Trophoblast cell (in vitro differentiated cells and primary cell): Measurements from ENCODE around the gene DLGAP4.
A peak's percentile ranks its signal among the peaks of the same experiment; 100 is the strongest.

ENCODE experiments used
- DNase-seq, 2 donors: peaks; one replicate each; pipeline ENCODE4 v3.0.0-alpha.2; 2016
- H2AFZ ChIP-seq: 2 replicates; pipeline ENCODE4 v1.6.1; 2013; ENCODE audit warnings: low read length, moderate library complexity, mild to moderate bottlenecking; ENCODE audit not compliant: insufficient read depth, poor library complexity
- H2AK5ac ChIP-seq: 2 replicates; pipeline ENCODE4 v1.6.1; 2013; ENCODE audit warnings: mild to moderate bottlenecking, low read length
- H2BK120ac ChIP-seq: 2 replicates; pipeline ENCODE4 v1.6.1; 2013; ENCODE audit warnings: low read length, mild to moderate bottlenecking, moderate library complexity; ENCODE audit not compliant: insufficient read depth, poor library complexity
- H2BK12ac ChIP-seq: 2 replicates; pipeline ENCODE4 v1.6.1; 2013; ENCODE audit warnings: mild to moderate bottlenecking, low read length, moderate library complexity
- H2BK5ac ChIP-seq: 2 replicates; pipeline ENCODE4 v1.6.1; 2013; ENCODE audit warnings: low read length, low read depth, moderate library complexity, mild to moderate bottlenecking; ENCODE audit not compliant: poor library complexity
- H3K14ac ChIP-seq: 2 replicates; pipeline ENCODE4 v1.6.1; 2013; ENCODE audit warnings: mild to moderate bottlenecking, low read length
- H3K18ac ChIP-seq: 2 replicates; pipeline ENCODE4 v1.6.1; 2013; ENCODE audit warnings: mild to moderate bottlenecking, low read length
- H3K23ac ChIP-seq: 2 replicates; pipeline ENCODE4 v1.6.1; 2013; ENCODE audit warnings: low read length
- H3K27ac ChIP-seq: 2 replicates; pipeline ENCODE4 v1.5.1; 2013; ENCODE audit warnings: low read depth, mild to moderate bottlenecking, inconsistent platforms, low read length, moderate library complexity
- H3K27me3 ChIP-seq: 2 replicates; pipeline ENCODE4 v1.6.1; 2013; ENCODE audit warnings: inconsistent platforms, mild to moderate bottlenecking, low read length, moderate library complexity; ENCODE audit not compliant: insufficient read depth
- H3K36me3 ChIP-seq, 2 experiments: 1 replicate in 1 of 2; 2 replicates in 1 of 2; pipeline ENCODE4 v1.6.1; 2013; ENCODE audit warnings: low read length in 2 of 2, mild to moderate bottlenecking in 2 of 2, moderate library complexity in 1 of 2; ENCODE audit not compliant: insufficient read depth in 2 of 2, control insufficient read depth in 1 of 2
- H3K4ac ChIP-seq: 2 replicates; pipeline ENCODE4 v1.6.1; 2013; ENCODE audit warnings: low read depth, mild to moderate bottlenecking, low read length, moderate library complexity
- H3K4me1 ChIP-seq, 2 experiments: 1 replicate in 1 of 2; 2 replicates in 1 of 2; pipeline ENCODE4 v1.6.1; 2013; ENCODE audit warnings: low read length in 2 of 2, mild to moderate bottlenecking in 2 of 2, moderate library complexity in 1 of 2; ENCODE audit not compliant: insufficient read depth in 2 of 2, control insufficient read depth in 1 of 2
- H3K4me2 ChIP-seq: 2 replicates; pipeline ENCODE4 v1.6.1; 2013; ENCODE audit warnings: inconsistent platforms, mild to moderate bottlenecking, low read length, moderate library complexity
- H3K4me3 ChIP-seq: 2 replicates; pipeline ENCODE4 v1.5.1; 2013; ENCODE audit warnings: mild to moderate bottlenecking, low read depth, low read length, inconsistent platforms
- H3K79me1 ChIP-seq: one replicate; pipeline ENCODE4 v1.6.1; 2013; ENCODE audit warnings: low read length
- H3K79me2 ChIP-seq: 2 replicates; pipeline ENCODE4 v1.6.1; 2013; ENCODE audit warnings: low read length, mild to moderate bottlenecking; ENCODE audit not compliant: control insufficient read depth, insufficient read depth, poor library complexity
- H3K9ac ChIP-seq: 2 replicates; pipeline ENCODE4 v1.6.1; 2013; ENCODE audit warnings: mild to moderate bottlenecking, low read length
- H3K9me3 ChIP-seq: 2 replicates; pipeline ENCODE4 v1.6.1; 2013; ENCODE audit warnings: low read depth, mild to moderate bottlenecking, control low read depth, inconsistent platforms, low read length; ENCODE audit not compliant: insufficient read depth
- H4K12ac ChIP-seq: 2 replicates; pipeline ENCODE4 v1.6.1; 2013; ENCODE audit warnings: low read depth, mild to moderate bottlenecking, low read length, moderate library complexity
- H4K8ac ChIP-seq: 2 replicates; pipeline ENCODE4 v1.6.1; 2013; ENCODE audit warnings: low read depth, mild to moderate bottlenecking, low read length, moderate library complexity
- H4K91ac ChIP-seq: one replicate; pipeline ENCODE4 v1.6.1; 2013; ENCODE audit warnings: low read depth, mild to moderate bottlenecking, low read length, moderate library complexity
- WGBS: extraction: QIAGEN DNeasy Blood & Tissue Kit; methylation state at CpG from one replicate; pipeline ENCODE4 v1.1.7; 2013; ENCODE audit warnings: missing lambda C conversion rate; ENCODE audit not compliant: insufficient read length, insufficient coverage; ENCODE audit errors: extremely low coverage; 5-methylcytosine and 5-hydroxymethylcytosine counted together

Gene DLGAP4

GRCh38 chr20:36275441-36276189 is 30.5 kb upstream of the DLGAP4 start:
- no peak overlapping the region for H3K4me2 ChIP-seq
- no peak overlapping the region for H3K14ac ChIP-seq
- H2BK12ac ChIP-seq, result no peak overlapping the region
- H4K12ac ChIP-seq, result no peak overlapping the region
- H3K23ac ChIP-seq, result no peak overlapping the region
- no peak for DNase-seq
- H2BK120ac ChIP-seq, result no peak overlapping the region
- no peak overlapping the region for H3K4me3 ChIP-seq
- no peaks in the 10 kb centered on the region for H3K9me3 ChIP-seq
- no peaks in the 10 kb centered on the region for H3K4me1 ChIP-seq
- no peak overlapping the region for H2AFZ ChIP-seq
- H3K4ac ChIP-seq, result no peak overlapping the region
- H3K79me1 ChIP-seq, result no peaks in the 10 kb centered on the region
- H3K18ac ChIP-seq, result no peak overlapping the region
- H4K8ac ChIP-seq, result no peak overlapping the region
- no peaks in the 10 kb centered on the region for H3K36me3 ChIP-seq
- H3K27me3 ChIP-seq, result no peaks in the 10 kb centered on the region
- no CpG with 5 or more reads among the region's 12 CpGs for WGBS
- H4K91ac ChIP-seq, result no peak overlapping the region
- H2AK5ac ChIP-seq, result no peak overlapping the region
- H2BK5ac ChIP-seq, result no peak overlapping the region
- H3K79me2 ChIP-seq, result no peaks in the 10 kb centered on the region
- H3K9ac ChIP-seq, result peak overlapping the region; percentile 15
- no peak overlapping the region for H3K27ac ChIP-seq

- H3K18ac ChIP-seq, result no peak overlapping the region
- no peaks in the 10 kb centered on the region for H3K36me3 ChIP-seq
- no peak for DNase-seq
- no peak overlapping the region for H4K12ac ChIP-seq
- no peak overlapping the region for H3K4me3 ChIP-seq
- no peaks in the 10 kb centered on the region for H3K79me1 ChIP-seq
- H3K9ac ChIP-seq, result no peak overlapping the region
- no peaks in the 10 kb centered on the region for H3K9me3 ChIP-seq
- H2BK120ac ChIP-seq, result no peak overlapping the region
- H3K14ac ChIP-seq, result no peak overlapping the region
- H2BK12ac ChIP-seq, result no peak overlapping the region
- no peak overlapping the region for H3K23ac ChIP-seq
- no peak overlapping the region for H3K4ac ChIP-seq
- H3K27ac ChIP-seq, result no peak overlapping the region
- H2AFZ ChIP-seq, result no peak overlapping the region
- H3K4me1 ChIP-seq, result no peaks in the 10 kb centered on the region
- H3K79me2 ChIP-seq, result no peaks in the 10 kb centered on the region
- H2AK5ac ChIP-seq, result no peak overlapping the region
- H4K8ac ChIP-seq, result no peak overlapping the region
- no peaks in the 10 kb centered on the region for H3K27me3 ChIP-seq
- H3K4me2 ChIP-seq, result no peak overlapping the region
- no CpG with 5 or more reads among the region's 9 CpGs for WGBS
- no peak overlapping the region for H2BK5ac ChIP-seq
- H4K91ac ChIP-seq, result no peak overlapping the region
These were observed 28.6 kb upstream of the DLGAP4 start for GRCh38 chr20:36277546-36277945.

GRCh38 chr20:36279362-36279761 is 26.8 kb upstream of the DLGAP4 start:
- Histone ChIP-seq H2BK120ac (no peak overlapping the region), H3K14ac (no peak overlapping the region), H3K4me1 (no peaks in the 10 kb centered on the region), H3K18ac (no peak overlapping the region), H2AFZ (no peak overlapping the region), H3K36me3 (no peaks in the 10 kb centered on the region), H2BK12ac (no peak overlapping the region), H4K8ac (no peak overlapping the region), H3K79me1 (no peaks in the 10 kb centered on the region), H3K27ac (no peak overlapping the region), H2BK5ac (no peak overlapping the region), H3K9me3 (no peaks in the 10 kb centered on the region), H3K27me3 (no peaks in the 10 kb centered on the region), H3K9ac (no peak overlapping the region), H3K79me2 (no peaks in the 10 kb centered on the region), H3K4me2 (no peak overlapping the region), H3K4me3 (no peak overlapping the region), H3K23ac (no peak overlapping the region), H4K12ac (no peak overlapping the region), H3K4ac (no peak overlapping the region), H4K91ac (no peak overlapping the region), H2AK5ac (no peak overlapping the region)
- no peak for DNase-seq
- no CpG with 5 or more reads among the region's 5 CpGs for whole genome bisulfite sequencing

- no peak overlapping the region for H3K27ac ChIP-seq
- no peak overlapping the region for H3K4ac ChIP-seq
- no peak overlapping the region for H4K8ac ChIP-seq
- DNase-seq, result no peak
- H3K4me1 ChIP-seq, result no peaks in the 10 kb centered on the region
- H3K27me3 ChIP-seq, result no peaks in the 10 kb centered on the region
- H3K9me3 ChIP-seq, result no peaks in the 10 kb centered on the region
- H2BK120ac ChIP-seq, result no peak overlapping the region
- no peak overlapping the region for H3K4me3 ChIP-seq
- no peak overlapping the region for H4K12ac ChIP-seq
- no peak overlapping the region for H3K23ac ChIP-seq
- H2AFZ ChIP-seq, result no peak overlapping the region
- no peaks in the 10 kb centered on the region for H3K79me2 ChIP-seq
- H3K36me3 ChIP-seq, result no peaks in the 10 kb centered on the region
- no peak overlapping the region for H3K18ac ChIP-seq
- no peak overlapping the region for H2BK5ac ChIP-seq
- no peak overlapping the region for H4K91ac ChIP-seq
- WGBS, result no CpG with 5 or more reads among the region's 6 CpGs
- no peak overlapping the region for H2AK5ac ChIP-seq
- H3K14ac ChIP-seq, result no peak overlapping the region
- H2BK12ac ChIP-seq, result no peak overlapping the region
- no peaks in the 10 kb centered on the region for H3K79me1 ChIP-seq
- no peak overlapping the region for H3K9ac ChIP-seq
- H3K4me2 ChIP-seq, result no peak overlapping the region
These were observed 26.4 kb upstream of the DLGAP4 start for GRCh38 chr20:36279776-36280175.
